ENCODE measurements around the gene TRPM7.
A peak's percentile ranks its signal among the peaks of the same experiment; 100 is the strongest.

The TRPM7 gene, protein sequence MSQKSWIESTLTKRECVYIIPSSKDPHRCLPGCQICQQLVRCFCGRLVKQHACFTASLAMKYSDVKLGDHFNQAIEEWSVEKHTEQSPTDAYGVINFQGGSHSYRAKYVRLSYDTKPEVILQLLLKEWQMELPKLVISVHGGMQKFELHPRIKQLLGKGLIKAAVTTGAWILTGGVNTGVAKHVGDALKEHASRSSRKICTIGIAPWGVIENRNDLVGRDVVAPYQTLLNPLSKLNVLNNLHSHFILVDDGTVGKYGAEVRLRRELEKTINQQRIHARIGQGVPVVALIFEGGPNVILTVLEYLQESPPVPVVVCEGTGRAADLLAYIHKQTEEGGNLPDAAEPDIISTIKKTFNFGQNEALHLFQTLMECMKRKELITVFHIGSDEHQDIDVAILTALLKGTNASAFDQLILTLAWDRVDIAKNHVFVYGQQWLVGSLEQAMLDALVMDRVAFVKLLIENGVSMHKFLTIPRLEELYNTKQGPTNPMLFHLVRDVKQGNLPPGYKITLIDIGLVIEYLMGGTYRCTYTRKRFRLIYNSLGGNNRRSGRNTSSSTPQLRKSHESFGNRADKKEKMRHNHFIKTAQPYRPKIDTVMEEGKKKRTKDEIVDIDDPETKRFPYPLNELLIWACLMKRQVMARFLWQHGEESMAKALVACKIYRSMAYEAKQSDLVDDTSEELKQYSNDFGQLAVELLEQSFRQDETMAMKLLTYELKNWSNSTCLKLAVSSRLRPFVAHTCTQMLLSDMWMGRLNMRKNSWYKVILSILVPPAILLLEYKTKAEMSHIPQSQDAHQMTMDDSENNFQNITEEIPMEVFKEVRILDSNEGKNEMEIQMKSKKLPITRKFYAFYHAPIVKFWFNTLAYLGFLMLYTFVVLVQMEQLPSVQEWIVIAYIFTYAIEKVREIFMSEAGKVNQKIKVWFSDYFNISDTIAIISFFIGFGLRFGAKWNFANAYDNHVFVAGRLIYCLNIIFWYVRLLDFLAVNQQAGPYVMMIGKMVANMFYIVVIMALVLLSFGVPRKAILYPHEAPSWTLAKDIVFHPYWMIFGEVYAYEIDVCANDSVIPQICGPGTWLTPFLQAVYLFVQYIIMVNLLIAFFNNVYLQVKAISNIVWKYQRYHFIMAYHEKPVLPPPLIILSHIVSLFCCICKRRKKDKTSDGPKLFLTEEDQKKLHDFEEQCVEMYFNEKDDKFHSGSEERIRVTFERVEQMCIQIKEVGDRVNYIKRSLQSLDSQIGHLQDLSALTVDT (N-terminal part only)

DNA sequence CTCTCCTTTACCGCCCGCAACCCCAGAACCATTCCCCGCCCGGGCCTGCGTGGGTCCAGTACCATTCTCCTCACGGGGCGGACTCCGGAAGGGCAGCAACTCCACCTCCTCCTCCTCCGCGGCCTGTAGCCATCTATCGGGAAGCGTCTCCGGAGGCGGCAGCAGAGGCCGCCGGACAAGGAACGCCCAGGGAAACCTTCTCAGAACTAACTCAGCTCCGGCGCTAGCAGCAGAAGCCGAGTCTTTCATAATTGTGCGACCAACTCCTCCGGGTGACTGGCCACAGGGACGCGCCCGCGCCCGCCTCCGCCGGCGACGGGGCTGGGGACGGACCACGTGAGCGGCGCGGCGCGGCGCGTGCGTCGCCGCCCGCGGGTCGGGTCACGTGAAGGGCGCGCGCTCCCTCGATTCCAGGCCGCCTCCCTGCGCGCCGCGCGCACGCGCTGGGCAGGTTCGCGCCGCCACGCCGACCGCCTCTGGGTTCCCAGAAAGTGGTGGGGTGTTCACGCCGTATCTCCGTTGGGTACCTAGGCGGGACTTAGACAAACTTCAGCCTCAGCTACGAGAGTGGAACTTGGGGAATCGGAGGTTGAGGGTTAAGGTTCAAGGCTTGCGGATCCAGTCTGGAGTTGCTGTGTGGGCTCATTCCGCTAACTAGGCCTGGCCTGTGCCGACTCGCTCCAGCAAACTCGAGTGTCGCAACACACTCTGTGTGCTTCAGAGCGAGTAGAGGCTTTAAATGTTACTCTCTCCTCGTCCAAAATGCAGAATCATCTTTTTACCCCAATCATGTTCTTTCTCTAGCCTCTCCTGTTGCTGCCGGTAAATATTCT lies at the start of gene TRPM7:
TSS of gene TRPM7 (minus strand) at position 329 of the 833 bp plus-strand sequence. CDS start at position 65, 264 bp downstream.
- Histone ChIP-seq H3K4me3 (ENCODE audit: low read length) (peak within 1 kb of the TSS; percentile 99), H3K36me3 (ENCODE audit: control insufficient read depth, low read depth, low read length) (peaks cover 3% of the 10 kb centered on the region), H3K27me3 (ENCODE audit: control insufficient read depth, insufficient read depth, low read length) (no peaks in the 10 kb centered on the region), H3K9ac (ENCODE audit: low read length) (peak within 1 kb of the TSS; percentile 94), H3K27ac (ENCODE audit: low read length) (peak within 1 kb of the TSS; percentile 85), H3K9me3 (ENCODE audit: control insufficient read depth, low read depth, low read length) (no peaks in the 10 kb centered on the region), H3K4me1 (ENCODE audit: control insufficient read depth, low read depth, low read length) (peaks cover 9% of the 10 kb centered on the region)

DNA sequence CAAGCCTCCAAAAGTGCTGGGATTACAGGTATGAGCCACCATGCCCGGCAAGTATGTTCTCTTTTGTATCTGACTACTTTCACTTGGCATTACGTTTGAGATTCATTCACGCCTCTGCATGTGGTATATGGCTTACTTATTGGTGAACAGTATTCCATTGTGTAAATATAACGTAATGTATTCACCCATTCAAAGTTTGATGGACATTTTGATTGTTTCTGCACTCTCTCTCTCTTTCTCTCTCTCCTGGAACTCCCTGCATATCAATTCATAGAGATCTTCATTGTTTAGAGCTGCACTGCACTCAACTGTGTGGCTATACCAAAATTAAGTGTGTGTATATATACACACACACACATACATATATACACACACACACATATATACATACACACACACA lies 48.6 kb upstream of the TRPM7 start:
- Histone ChIP-seq H3K27ac (ENCODE audit: low read length) (no peak overlapping the region), H3K9me3 (ENCODE audit: control insufficient read depth, low read depth, low read length) (no peaks in the 10 kb centered on the region), H3K36me3 (ENCODE audit: control insufficient read depth, low read depth, low read length) (peaks cover 22% of the 10 kb centered on the region), H3K27me3 (ENCODE audit: control insufficient read depth, insufficient read depth, low read length) (no peaks in the 10 kb centered on the region), H3K4me3 (ENCODE audit: low read length) (no peak overlapping the region), H3K4me1 (ENCODE audit: control insufficient read depth, low read depth, low read length) (no peaks in the 10 kb centered on the region), H3K9ac (ENCODE audit: low read length) (no peak overlapping the region)

DNA sequence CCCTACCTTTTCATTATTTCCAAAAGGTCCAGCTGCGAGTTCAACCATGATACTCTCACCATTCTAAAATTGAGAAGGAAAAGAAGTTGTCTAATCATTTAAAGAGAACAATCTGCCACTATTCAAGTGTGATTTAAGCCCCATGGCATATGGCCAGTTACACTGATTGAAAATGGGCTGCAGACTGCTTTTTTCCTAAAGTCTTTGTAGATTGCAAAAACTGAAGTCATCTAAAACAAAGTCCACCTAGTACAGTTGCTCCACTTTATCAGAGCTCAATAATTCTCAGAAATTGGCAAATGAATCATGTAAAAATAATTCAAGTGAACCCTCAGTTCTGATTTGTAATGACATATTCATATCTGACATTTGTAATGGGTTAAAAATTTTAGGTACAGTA lies 39.7 kb upstream of the TRPM7 start:
- Histone ChIP-seq H3K4me3 (ENCODE audit: low read length) (no peak overlapping the region), H3K4me1 (ENCODE audit: control insufficient read depth, low read depth, low read length) (no peaks in the 10 kb centered on the region), H3K27ac (ENCODE audit: low read length) (no peak overlapping the region), H3K9me3 (ENCODE audit: control insufficient read depth, low read depth, low read length) (no peaks in the 10 kb centered on the region), H3K36me3 (ENCODE audit: control insufficient read depth, low read depth, low read length) (peaks cover 4% of the 10 kb centered on the region), H3K9ac (ENCODE audit: low read length) (no peak overlapping the region), H3K27me3 (ENCODE audit: control insufficient read depth, insufficient read depth, low read length) (no peaks in the 10 kb centered on the region)

DNA sequence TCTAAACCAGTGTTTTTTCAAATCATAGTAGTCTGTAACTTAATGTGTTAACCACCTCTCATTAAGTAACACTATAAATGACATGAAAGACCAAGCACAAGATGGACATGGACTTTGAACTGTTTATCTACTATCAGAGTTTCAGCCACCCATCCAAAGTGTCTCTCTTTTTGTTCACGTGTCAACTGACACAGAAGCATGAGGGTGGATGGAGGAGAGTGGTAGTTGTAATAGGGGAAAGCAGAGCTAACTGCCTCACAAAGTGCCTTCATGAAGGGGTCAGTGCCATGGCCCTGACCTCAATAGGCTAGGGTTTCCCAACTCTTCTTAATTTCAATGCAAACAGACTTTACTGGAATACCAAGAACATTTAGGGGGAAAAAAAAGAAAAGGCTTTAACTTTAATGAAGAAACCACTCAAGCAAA lies 32.1 kb upstream of the TRPM7 start:
- Histone ChIP-seq H3K27me3 (ENCODE audit: control insufficient read depth, insufficient read depth, low read length) (no peaks in the 10 kb centered on the region), H3K4me1 (ENCODE audit: control insufficient read depth, low read depth, low read length) (no peaks in the 10 kb centered on the region), H3K27ac (ENCODE audit: low read length) (no peak overlapping the region), H3K9ac (ENCODE audit: low read length) (no peak overlapping the region), H3K9me3 (ENCODE audit: control insufficient read depth, low read depth, low read length) (no peaks in the 10 kb centered on the region), H3K4me3 (ENCODE audit: low read length) (no peak overlapping the region), H3K36me3 (ENCODE audit: control insufficient read depth, low read depth, low read length) (peaks cover 8% of the 10 kb centered on the region)

DNA sequence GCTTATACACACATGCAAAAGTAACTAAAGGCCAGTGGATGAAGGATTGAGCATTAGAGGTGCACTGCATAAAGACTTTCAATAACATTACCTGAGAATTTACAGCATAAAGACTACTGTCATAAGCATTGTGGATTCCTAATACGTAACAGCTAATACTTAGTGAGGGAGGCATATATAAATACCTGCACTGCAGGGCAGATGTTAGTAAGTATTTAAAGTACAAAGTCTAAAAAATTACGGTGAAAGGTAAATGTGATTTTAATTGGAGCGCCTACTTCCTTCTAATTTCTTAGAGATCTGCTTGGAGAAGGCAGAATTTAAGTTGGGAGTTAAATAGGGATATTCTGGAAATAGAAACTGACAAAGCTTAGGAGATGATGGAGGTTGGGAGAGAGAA lies 25.4 kb upstream of the TRPM7 start:
- Histone ChIP-seq H3K4me3 (ENCODE audit: low read length) (no peak overlapping the region), H3K9ac (ENCODE audit: low read length) (no peak overlapping the region), H3K4me1 (ENCODE audit: control insufficient read depth, low read depth, low read length) (no peaks in the 10 kb centered on the region), H3K9me3 (ENCODE audit: control insufficient read depth, low read depth, low read length) (no peaks in the 10 kb centered on the region), H3K27me3 (ENCODE audit: control insufficient read depth, insufficient read depth, low read length) (no peaks in the 10 kb centered on the region), H3K36me3 (ENCODE audit: control insufficient read depth, low read depth, low read length) (no peaks in the 10 kb centered on the region), H3K27ac (ENCODE audit: low read length) (no peak overlapping the region)

DNA sequence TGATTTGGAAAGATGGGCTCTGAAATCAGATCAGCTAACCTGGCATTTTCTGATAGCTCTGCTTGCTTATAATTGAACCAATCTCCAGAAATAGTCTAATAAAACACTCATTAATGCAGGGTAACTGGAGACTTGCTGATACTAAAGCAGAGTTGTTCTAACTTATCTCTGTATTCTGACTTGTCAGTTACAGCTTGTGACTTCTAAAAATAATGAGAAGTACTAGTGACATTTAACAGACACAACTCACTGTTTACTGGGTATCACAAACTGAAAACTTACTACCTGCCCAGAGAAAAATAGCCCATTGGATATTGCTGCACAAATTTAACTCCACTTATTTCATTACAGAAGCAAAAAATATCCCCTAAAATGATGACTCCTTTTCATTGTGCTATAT lies 24.0 kb upstream of the TRPM7 start:
- Histone ChIP-seq H3K36me3 (ENCODE audit: control insufficient read depth, low read depth, low read length) (no peaks in the 10 kb centered on the region), H3K27me3 (ENCODE audit: control insufficient read depth, insufficient read depth, low read length) (no peaks in the 10 kb centered on the region), H3K4me1 (ENCODE audit: control insufficient read depth, low read depth, low read length) (no peaks in the 10 kb centered on the region), H3K9ac (ENCODE audit: low read length) (no peak overlapping the region), H3K27ac (ENCODE audit: low read length) (no peak overlapping the region), H3K4me3 (ENCODE audit: low read length) (no peak overlapping the region), H3K9me3 (ENCODE audit: control insufficient read depth, low read depth, low read length) (no peaks in the 10 kb centered on the region)

DNA sequence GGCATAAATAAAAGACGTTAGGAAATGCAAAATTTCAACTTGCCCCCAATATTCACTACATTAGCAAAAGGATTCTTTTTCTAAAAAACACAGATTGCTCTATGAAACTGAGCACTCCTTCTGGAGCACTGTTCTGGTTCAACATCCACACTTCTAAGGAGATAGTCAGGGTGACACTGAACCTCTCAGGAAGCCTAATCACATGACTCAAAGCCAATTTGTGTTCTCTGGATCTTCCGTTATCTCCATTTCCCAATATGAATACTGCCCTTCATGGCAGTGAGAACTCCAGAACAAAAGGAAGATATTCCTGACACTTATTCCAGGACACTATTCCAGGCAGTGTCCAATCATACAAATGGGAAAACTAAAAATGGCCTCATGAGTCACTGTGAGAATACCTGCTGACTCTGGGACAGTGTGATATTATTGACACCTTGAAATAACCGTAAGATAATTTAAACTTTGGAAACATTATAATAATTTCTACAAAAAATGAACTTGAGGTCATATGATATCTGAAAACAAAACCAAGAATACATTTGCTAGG lies 21.4 kb upstream of the TRPM7 start:
- no peaks in the 10 kb centered on the region for H3K9me3 ChIP-seq (ENCODE audit: control insufficient read depth, low read depth, low read length)
- no peaks in the 10 kb centered on the region for H3K27me3 ChIP-seq (ENCODE audit: control insufficient read depth, insufficient read depth, low read length)
- no peak overlapping the region for H3K4me3 ChIP-seq (ENCODE audit: low read length)
- no peak overlapping the region for H3K27ac ChIP-seq (ENCODE audit: low read length)
- no peak overlapping the region for H3K9ac ChIP-seq (ENCODE audit: low read length)
- H3K4me1 ChIP-seq (ENCODE audit: control insufficient read depth, low read depth, low read length) = no peaks in the 10 kb centered on the region
- no peaks in the 10 kb centered on the region for H3K36me3 ChIP-seq (ENCODE audit: control insufficient read depth, low read depth, low read length)

DNA sequence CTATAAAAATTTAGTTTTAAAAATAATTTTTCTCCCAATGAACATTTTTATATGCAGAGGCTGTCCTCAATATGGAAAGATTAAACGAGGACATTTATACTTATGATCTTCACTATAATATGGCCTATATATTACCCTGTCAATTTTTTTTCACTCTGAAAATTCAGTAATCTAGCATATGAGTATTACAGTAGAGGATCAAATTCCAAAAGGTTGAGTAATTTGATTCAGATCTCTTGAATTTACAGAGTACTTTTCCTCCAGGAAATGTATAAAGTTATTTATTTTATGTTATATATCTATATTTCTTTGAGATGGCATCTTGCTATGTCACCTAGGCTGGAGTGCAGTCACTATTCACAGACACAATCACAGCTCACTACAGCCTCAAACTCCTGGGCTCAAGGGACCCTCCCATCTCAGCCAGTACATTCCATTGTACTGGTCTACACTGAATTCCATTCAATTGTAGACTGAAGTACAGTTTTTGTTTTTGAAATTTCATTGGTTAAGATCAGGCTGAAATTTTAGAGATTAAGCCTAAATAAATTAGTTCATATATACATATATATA lies 16.3 kb upstream of the TRPM7 start:
- Histone ChIP-seq H3K4me1 (ENCODE audit: control insufficient read depth, low read depth, low read length) (no peaks in the 10 kb centered on the region), H3K27me3 (ENCODE audit: control insufficient read depth, insufficient read depth, low read length) (no peaks in the 10 kb centered on the region), H3K27ac (ENCODE audit: low read length) (no peak overlapping the region), H3K9me3 (ENCODE audit: control insufficient read depth, low read depth, low read length) (no peaks in the 10 kb centered on the region), H3K36me3 (ENCODE audit: control insufficient read depth, low read depth, low read length) (no peaks in the 10 kb centered on the region), H3K4me3 (ENCODE audit: low read length) (no peak overlapping the region), H3K9ac (ENCODE audit: low read length) (no peak overlapping the region)

DNA sequence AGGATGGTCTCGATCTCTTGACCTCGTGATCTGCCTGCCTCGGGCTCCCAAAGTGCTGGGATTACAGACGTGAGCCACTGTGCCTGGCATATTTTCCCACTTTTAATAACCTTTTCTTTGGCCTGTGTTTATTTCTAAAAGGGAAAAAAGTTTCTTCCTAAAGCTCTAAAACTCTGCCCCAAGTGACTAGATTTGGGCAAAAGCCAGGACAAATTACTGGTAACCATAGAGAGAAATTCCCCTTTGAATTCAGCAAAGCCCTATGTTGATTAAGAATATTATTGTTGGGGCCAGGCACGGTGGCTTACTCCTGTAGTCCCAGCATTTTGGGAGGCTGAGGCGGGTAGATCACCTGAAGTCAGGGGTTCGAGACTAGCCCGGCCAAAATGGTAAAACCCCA lies 11.5 kb upstream of the TRPM7 start:
- Histone ChIP-seq H3K4me1 (ENCODE audit: control insufficient read depth, low read depth, low read length) (no peaks in the 10 kb centered on the region), H3K27ac (ENCODE audit: low read length) (no peak overlapping the region), H3K4me3 (ENCODE audit: low read length) (no peak overlapping the region), H3K9me3 (ENCODE audit: control insufficient read depth, low read depth, low read length) (no peaks in the 10 kb centered on the region), H3K9ac (ENCODE audit: low read length) (no peak overlapping the region), H3K36me3 (ENCODE audit: control insufficient read depth, low read depth, low read length) (no peaks in the 10 kb centered on the region), H3K27me3 (ENCODE audit: control insufficient read depth, insufficient read depth, low read length) (no peaks in the 10 kb centered on the region)

DNA sequence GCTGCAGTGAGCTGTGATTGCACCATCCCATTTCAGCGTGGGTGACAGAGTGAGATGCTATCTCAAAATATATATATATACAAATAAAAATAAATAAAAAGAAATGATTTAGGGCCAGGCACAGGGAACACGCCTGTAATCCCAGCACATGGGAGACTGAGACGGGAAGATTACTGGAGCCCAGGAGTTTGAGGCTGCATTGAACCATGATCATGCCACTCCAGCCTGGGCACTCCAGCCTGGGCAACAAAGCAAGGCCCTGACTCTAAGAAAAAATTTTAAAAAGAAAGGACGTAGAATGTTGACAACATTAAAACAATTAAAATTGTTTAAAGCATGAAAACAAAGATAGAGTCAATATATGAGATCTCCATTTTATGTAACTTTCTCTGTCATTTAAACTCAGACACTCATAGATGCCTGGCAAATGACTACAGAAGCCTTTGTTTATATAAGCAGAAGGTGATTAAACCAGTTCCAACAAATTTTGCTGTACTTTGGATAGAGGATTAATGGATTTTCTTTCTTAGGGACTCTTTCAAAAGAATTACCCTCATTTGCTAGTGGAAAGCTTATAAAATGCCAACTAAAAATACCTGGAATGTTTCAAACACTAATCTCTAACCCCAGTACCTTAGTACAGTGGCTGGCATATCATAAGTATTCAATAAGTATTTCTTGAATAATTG lies 10.7 kb upstream of the TRPM7 start:
- Histone ChIP-seq H3K27ac (ENCODE audit: low read length) (no peak overlapping the region), H3K4me1 (ENCODE audit: control insufficient read depth, low read depth, low read length) (no peaks in the 10 kb centered on the region), H3K36me3 (ENCODE audit: control insufficient read depth, low read depth, low read length) (no peaks in the 10 kb centered on the region), H3K9me3 (ENCODE audit: control insufficient read depth, low read depth, low read length) (no peaks in the 10 kb centered on the region), H3K4me3 (ENCODE audit: low read length) (no peak overlapping the region), H3K9ac (ENCODE audit: low read length) (no peak overlapping the region), H3K27me3 (ENCODE audit: control insufficient read depth, insufficient read depth, low read length) (no peaks in the 10 kb centered on the region)

Data from iPS-18a (cell line).